IMR-90 (cell line): ENCODE results near the gene SLCO3A1. TPM values are rescaled to one million over a fixed set of nuclear protein-coding genes. Genes with fewer than 3 reads are reported as not detected.

ENCODE experiments used
- ATAC-seq: fragments of 200-7000 bp; cut with Tn5 transposase; 2 replicates; pipeline ENCODE4 v1.9.1; 2020; ENCODE audit warnings: low read depth, mild to moderate bottlenecking, moderate library complexity
- BruUV-seq: library from RNA; stranded (reverse); fragments of 400-500 nt; replicated peaks from 2 replicates; lab custom pipeline; 2021; lab: Mats Ljungman, UMichigan
- CTCF ChIA-PET: fragments of 300-600 bp; formaldehyde crosslinking; extraction: SDS; loops from one replicate; lab custom pipeline; 2021; ENCODE audit warnings: antibody characterized with exemption; lab: Yijun Ruan, JAX
- POLR2A ChIA-PET: fragments of 300-600 bp; sonication (Branson Sonifier 250); formaldehyde crosslinking; loops from one replicate; lab custom pipeline; 2022; ENCODE audit warnings: antibody characterized with exemption; ENCODE audit not compliant: unreplicated experiment; lab: Charles Lee
- DNase-seq: peaks from one replicate; pipeline ENCODE4 v3.0.0; 2013
- H2AFZ ChIP-seq: replicated peaks from 2 replicates; pipeline ENCODE3; 2013; ENCODE audit warnings: low read length, mild to moderate bottlenecking; ENCODE audit not compliant: poor library complexity
- H2AK5ac ChIP-seq: 2 replicates; pipeline ENCODE4 v1.6.1; 2013; ENCODE audit warnings: low read depth, low read length, inconsistent platforms
- H2AK9ac ChIP-seq: replicated peaks from 2 replicates; pipeline ENCODE3; 2013; ENCODE audit warnings: mild to moderate bottlenecking, low read depth, low read length, moderate library complexity; ENCODE audit not compliant: poor library complexity
- H2BK120ac ChIP-seq: 2 replicates; pipeline ENCODE4 v1.6.1; 2013; ENCODE audit warnings: low read depth, low read length, inconsistent platforms
- H2BK15ac ChIP-seq: 3 replicates; pipeline ENCODE4 v1.6.1; 2013; ENCODE audit warnings: low read depth, low read length, inconsistent platforms
- H2BK20ac ChIP-seq: 2 replicates; pipeline ENCODE4 v1.6.1; 2013; ENCODE audit warnings: low read depth, mild to moderate bottlenecking, inconsistent platforms, low read length, moderate library complexity
- H2BK5ac ChIP-seq: 2 replicates; pipeline ENCODE4 v1.6.1; 2013; ENCODE audit warnings: mild to moderate bottlenecking, low read depth, low read length, inconsistent platforms; ENCODE audit not compliant: poor library complexity, severe bottlenecking
- H3K14ac ChIP-seq: replicated peaks from 2 replicates; pipeline ENCODE4 v1.6.1; 2013; ENCODE audit warnings: low read depth, low read length, inconsistent platforms
- H3K18ac ChIP-seq: 2 replicates; pipeline ENCODE4 v1.6.1; 2013; ENCODE audit warnings: low read depth, low read length, control low read depth
- H3K23ac ChIP-seq: 2 replicates; pipeline ENCODE4 v1.6.1; 2013; ENCODE audit warnings: low read depth, low read length, inconsistent platforms
- H3K27ac ChIP-seq: 2 replicates; pipeline ENCODE4 v1.5.1; 2013; ENCODE audit warnings: mild to moderate bottlenecking, control low read depth, low read length; ENCODE audit not compliant: insufficient read depth
- H3K27me3 ChIP-seq: 2 replicates; pipeline ENCODE4 v1.6.1; 2013; ENCODE audit warnings: low read length; ENCODE audit not compliant: control insufficient read depth, insufficient read depth
- H3K36me3 ChIP-seq: 2 replicates; pipeline ENCODE4 v1.6.1; 2013; ENCODE audit warnings: low read length, mixed read lengths; ENCODE audit not compliant: control insufficient read depth, insufficient read depth
- H3K4ac ChIP-seq: 2 replicates; pipeline ENCODE4 v1.6.1; 2013; ENCODE audit warnings: low read depth, low read length, inconsistent platforms
- H3K4me1 ChIP-seq: 2 replicates; pipeline ENCODE4 v1.6.1; 2013; ENCODE audit warnings: low read length, mixed read lengths; ENCODE audit not compliant: control insufficient read depth, insufficient read depth
- H3K4me2 ChIP-seq: 2 replicates; pipeline ENCODE4 v1.6.1; 2013; ENCODE audit warnings: low read depth, mild to moderate bottlenecking, control low read depth, low read length, moderate library complexity
- H3K4me3 ChIP-seq: 2 replicates; pipeline ENCODE4 v1.5.1; 2013; ENCODE audit warnings: low read depth, mild to moderate bottlenecking, control low read depth, low read length, moderate library complexity; ENCODE audit not compliant: insufficient read depth
- H3K56ac ChIP-seq: 2 replicates; pipeline ENCODE4 v1.6.1; 2013; ENCODE audit warnings: low read length, inconsistent platforms; ENCODE audit not compliant: insufficient read depth; ENCODE audit errors: extremely low read depth
- H3K79me1 ChIP-seq, 2 experiments: 2 replicates each; pipeline ENCODE4 v1.6.1; 2013; ENCODE audit warnings: low read length in 2 of 2, inconsistent platforms in 1 of 2, low read depth in 1 of 2
- H3K9ac ChIP-seq: 2 replicates; pipeline ENCODE4 v1.6.1; 2013; ENCODE audit warnings: low read depth, low read length, control low read depth
- H3K9me1 ChIP-seq: 2 replicates; pipeline ENCODE4 v1.6.1; 2013; ENCODE audit warnings: low read length, inconsistent platforms; ENCODE audit not compliant: insufficient read depth
- H3K9me3 ChIP-seq: 2 replicates; pipeline ENCODE4 v1.6.1; 2013; ENCODE audit warnings: low read length; ENCODE audit not compliant: control insufficient read depth, insufficient read depth
- H4K20me1 ChIP-seq: 2 replicates; pipeline ENCODE4 v1.6.1; 2013; ENCODE audit warnings: low read length, inconsistent platforms; ENCODE audit not compliant: insufficient read depth
- H4K5ac ChIP-seq: 2 replicates; pipeline ENCODE4 v1.6.1; 2013; ENCODE audit warnings: mild to moderate bottlenecking, low read depth, low read length, control low read depth
- H4K8ac ChIP-seq, 2 experiments: 2 replicates each; pipeline ENCODE4 v1.6.1; 2013; ENCODE audit warnings: low read depth in 2 of 2, low read length in 2 of 2, control low read depth in 1 of 2, inconsistent platforms in 1 of 2
- H4K91ac ChIP-seq: 2 replicates; pipeline ENCODE4 v1.6.1; 2013; ENCODE audit warnings: low read depth, low read length, inconsistent platforms; ENCODE audit not compliant: insufficient read depth
- CEBPB ChIP-seq: IDR thresholded peaks from 2 replicates; pipeline ENCODE4 v1.6.1; 2012; ENCODE audit warnings: low read depth, low read length, improper control_type of control experiment
- ELK1 ChIP-seq: fragments of 150-350 bp; IDR thresholded peaks from 2 replicates; pipeline ENCODE4 v1.6.1; 2016; ENCODE audit warnings: low read depth, mild to moderate bottlenecking, low read length, moderate library complexity, borderline replicate concordance
- MAFK ChIP-seq: IDR thresholded peaks from 2 replicates; pipeline ENCODE4 v1.6.1; 2012; ENCODE audit warnings: low read depth, low read length, improper control_type of control experiment
- MAZ ChIP-seq: IDR thresholded peaks from 2 replicates; pipeline ENCODE4 v1.6.1; 2012; ENCODE audit warnings: low read depth, mild to moderate bottlenecking, low read length, improper control_type of control experiment, moderate library complexity, borderline replicate concordance
- MXI1 ChIP-seq: IDR thresholded peaks from 2 replicates; pipeline ENCODE4 v1.6.1; 2012; ENCODE audit warnings: low read depth, mild to moderate bottlenecking, low read length, moderate library complexity, borderline replicate concordance
- NFE2L2 ChIP-seq: fragments of 150-350 bp; IDR thresholded peaks from 2 replicates; pipeline ENCODE4 v1.6.1; 2016; ENCODE audit warnings: low read depth, mild to moderate bottlenecking, low read length
- SMC3 ChIP-seq: fragments of 150-350 bp; IDR thresholded peaks from 2 replicates; pipeline ENCODE4 v1.6.1; 2016; ENCODE audit warnings: low read depth, mild to moderate bottlenecking, antibody characterized with exemption, low read length, moderate library complexity
- WGBS, 2 experiments: methylation state at CpG; one replicate each; pipeline versions ENCODE4 v1.1.5 to v1.1.7; 2013; ENCODE audit warnings: missing lambda C conversion rate in 2 of 2; ENCODE audit not compliant: insufficient read length in 1 of 2; ENCODE audit errors: extremely low coverage in 2 of 2; 5-methylcytosine and 5-hydroxymethylcytosine counted together
- dilution Hi-C: fragments of 300-500 bp; cut with HindIII; formaldehyde crosslinking; loops from one replicate; pipeline ENCODE4 v1.14.3; 2018; ENCODE audit warnings: low sequenced_read_pairs; ENCODE audit not compliant: unreplicated experiment
- in situ Hi-C: fragments of 300-500 bp; cut with MboI; formaldehyde crosslinking; loops from 3 replicates; pipeline ENCODE4 v1.14.3; 2019; ENCODE audit warnings: low sequenced_read_pairs, inconsistent platforms, mixed read lengths
- intact Hi-C: fragments of 100-400 bp; cut with micrococcal nuclease; formaldehyde crosslinking; loops from 2 replicates; pipeline ENCODE4 v1.10.0; 2022
- polyA plus RNA-seq, 3 experiments: library from polyadenylated mRNA; depleted of rRNA; stranded (reverse); fragments of >200 nt; gene quantifications; 2 replicates each; pipeline ENCODE4 v1.2.3, GENCODE V29; 2012; ENCODE audit warnings: low replicate concordance in 1 of 3
- total RNA-seq: library from RNA; depleted of rRNA; stranded (reverse); fragments of >200 nt; gene quantifications from 2 replicates; pipeline ENCODE4 v1.2.3, GENCODE V29; 2012
- TF ChIP-seq, protein P1 (sequence below): fragments of 150-350 bp; IDR thresholded peaks from 2 replicates; pipeline ENCODE4 v1.6.1; 2017; ENCODE audit warnings: mild to moderate bottlenecking, antibody characterized with exemption, low read length, low read depth

SLCO3A1 gene
- total and polyA plus RNA-seq, 2 of the 4 experiments (the other 2 are of a cell fraction): 4.7 to 8.1 TPM

- dilution Hi-C loops (no loop called here), in situ Hi-C loops (no loop called here), intact Hi-C loops (no loop called here)
- Histone ChIP-seq H3K9ac (no peak overlapping the region), H3K27ac (no peak overlapping the region), H3K9me1 (no peaks in the 10 kb centered on the region), H2BK5ac (no peak overlapping the region), H3K4ac (no peak overlapping the region), H3K56ac (no peak overlapping the region), H3K23ac (no peak overlapping the region), H2AK5ac (no peak overlapping the region), H3K9me3 (no peaks in the 10 kb centered on the region), H3K18ac (no peak overlapping the region), H4K20me1 (no peaks in the 10 kb centered on the region), H3K4me1 (no peaks in the 10 kb centered on the region), H2BK15ac (no peak overlapping the region), H3K14ac (no peak overlapping the region), H2BK20ac (no peak overlapping the region), H3K27me3 (no peaks in the 10 kb centered on the region; the same call in 1 of the 2 replicates), H4K91ac (no peak overlapping the region), H3K79me1 (0 out of 4 replicates have a peak, but pooled peaks cover 0 to 3% of the 10 kb centered on the region in 2 experiments), H4K8ac (no peak overlapping the region), H2AFZ (no peak overlapping the region), H3K4me2 (no peak overlapping the region), H2AK9ac (no peak overlapping the region), H4K5ac (no peak overlapping the region), H2BK120ac (no peak overlapping the region), H3K36me3 (no peaks in the 10 kb centered on the region), H3K4me3 (no peak overlapping the region)
- TF ChIP-seq MXI1: no peak
- TF ChIP-seq SMC3: no peak
- TF ChIP-seq MAFK: peak; percentile 71
- TF ChIP-seq, protein P1, sequence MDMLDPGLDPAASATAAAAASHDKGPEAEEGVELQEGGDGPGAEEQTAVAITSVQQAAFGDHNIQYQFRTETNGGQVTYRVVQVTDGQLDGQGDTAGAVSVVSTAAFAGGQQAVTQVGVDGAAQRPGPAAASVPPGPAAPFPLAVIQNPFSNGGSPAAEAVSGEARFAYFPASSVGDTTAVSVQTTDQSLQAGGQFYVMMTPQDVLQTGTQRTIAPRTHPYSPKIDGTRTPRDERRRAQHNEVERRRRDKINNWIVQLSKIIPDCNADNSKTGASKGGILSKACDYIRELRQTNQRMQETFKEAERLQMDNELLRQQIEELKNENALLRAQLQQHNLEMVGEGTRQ: no peak
- TF ChIP-seq MAZ: no peak
- no peak for TF ChIP-seq CEBPB
- no peak for TF ChIP-seq ELK1
- TF ChIP-seq NFE2L2: peak; percentile 63
- no TSS peak for BruUV-seq
- WGBS, 2 experiments: 100% methylated on average over 1 of the region's 7 CpGs; no CpG with 5 or more reads in 1 of the 2 experiments
- no peak for ATAC-seq
- CTCF ChIA-PET: no interaction called here
- POLR2A ChIA-PET: no interaction called here
- no peak for DNase-seq
Observed at GRCh38 chr15:91985297-91985696, 131.8 kb downstream of the SLCO3A1 start.
